ENCODE data around the gene CTU2.

DNA sequence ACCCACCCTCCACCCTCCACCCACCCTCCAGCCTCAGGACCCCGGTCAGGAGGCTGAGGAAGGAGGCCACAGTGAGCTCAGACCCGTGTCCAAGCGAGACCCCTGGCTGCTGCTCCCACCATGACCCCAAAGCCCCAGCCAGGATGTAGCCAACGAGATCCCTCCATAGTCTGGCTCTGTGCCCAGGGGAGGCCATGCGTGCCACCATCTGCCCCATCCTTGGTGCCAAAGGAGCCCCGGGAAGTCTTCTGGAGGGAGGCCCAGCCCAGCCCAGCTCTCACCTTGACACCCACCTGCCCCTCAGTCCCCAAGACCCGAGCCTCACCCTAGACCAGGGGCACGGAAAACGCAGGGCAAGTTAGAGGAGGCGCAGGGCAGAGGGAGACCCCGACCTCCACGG is 44.6 kb downstream of the CTU2 start:
- TF ChIP-seq, protein P1, sequence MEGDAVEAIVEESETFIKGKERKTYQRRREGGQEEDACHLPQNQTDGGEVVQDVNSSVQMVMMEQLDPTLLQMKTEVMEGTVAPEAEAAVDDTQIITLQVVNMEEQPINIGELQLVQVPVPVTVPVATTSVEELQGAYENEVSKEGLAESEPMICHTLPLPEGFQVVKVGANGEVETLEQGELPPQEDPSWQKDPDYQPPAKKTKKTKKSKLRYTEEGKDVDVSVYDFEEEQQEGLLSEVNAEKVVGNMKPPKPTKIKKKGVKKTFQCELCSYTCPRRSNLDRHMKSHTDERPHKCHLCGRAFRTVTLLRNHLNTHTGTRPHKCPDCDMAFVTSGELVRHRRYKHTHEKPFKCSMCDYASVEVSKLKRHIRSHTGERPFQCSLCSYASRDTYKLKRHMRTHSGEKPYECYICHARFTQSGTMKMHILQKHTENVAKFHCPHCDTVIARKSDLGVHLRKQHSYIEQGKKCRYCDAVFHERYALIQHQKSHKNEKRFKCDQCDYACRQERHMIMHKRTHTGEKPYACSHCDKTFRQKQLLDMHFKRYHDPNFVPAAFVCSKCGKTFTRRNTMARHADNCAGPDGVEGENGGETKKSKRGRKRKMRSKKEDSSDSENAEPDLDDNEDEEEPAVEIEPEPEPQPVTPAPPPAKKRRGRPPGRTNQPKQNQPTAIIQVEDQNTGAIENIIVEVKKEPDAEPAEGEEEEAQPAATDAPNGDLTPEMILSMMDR (IDR thresholded peaks at IDR 0.05; ENCODE audit: poor library complexity), result no peak
- no peak for TF ChIP-seq EZH2 (IDR thresholded peaks at IDR 0.05; ENCODE audit: borderline replicate concordance)

Measured in hepatocyte (in vitro differentiated cells).